Keratinocyte (primary cell): ENCODE measurements around the gene CKAP4. TPM values are rescaled to one million over a fixed set of nuclear protein-coding genes. Genes with fewer than 3 reads are reported as not detected.

ENCODE experiments used
- DNase-seq: peaks from one replicate; pipeline ENCODE4 v3.0.0-alpha.2; 2011; ENCODE audit warnings: low read depth, missing footprints, low spot score
- FAIRE-seq: peaks from 2 replicates; lab custom pipeline; 2011; peaks lifted over from hg19 to GRCh38; lab: Jason Lieb, UNC
- H2AFZ ChIP-seq: 2 replicates; pipeline ENCODE4 v1.6.0; 2012; ENCODE audit warnings: low read length, control low read depth, inconsistent platforms; ENCODE audit not compliant: control insufficient read depth
- H3K27ac ChIP-seq: 2 replicates; pipeline ENCODE4 v1.5.1; 2011; ENCODE audit warnings: low read length; ENCODE audit not compliant: control insufficient read depth, insufficient read depth
- H3K27me3 ChIP-seq: 3 replicates; pipeline ENCODE4 v1.6.0; 2011; ENCODE audit warnings: low read length; ENCODE audit not compliant: control insufficient read depth, insufficient read depth; ENCODE audit errors: extremely low read depth
- H3K36me3 ChIP-seq, 2 experiments: 2 replicates in 1 of 2; 3 replicates in 1 of 2; pipeline ENCODE4 v1.5.1; 2011; ENCODE audit warnings: low read length in 2 of 2, mild to moderate bottlenecking in 1 of 2; ENCODE audit not compliant: control insufficient read depth in 2 of 2, insufficient read depth in 2 of 2; ENCODE audit errors: extremely low read depth in 1 of 2
- H3K4me1 ChIP-seq: 3 replicates; pipeline ENCODE4 v1.5.1; 2011; ENCODE audit warnings: low read length; ENCODE audit not compliant: control insufficient read depth, insufficient read depth; ENCODE audit errors: extremely low read depth
- H3K4me2 ChIP-seq: 3 replicates; pipeline ENCODE4 v1.6.0; 2011; ENCODE audit warnings: low read depth, low read length; ENCODE audit not compliant: control insufficient read depth, insufficient read depth; ENCODE audit errors: extremely low read depth
- H3K4me3 ChIP-seq, 3 experiments: fragments of 200-600 bp in 1 of 3; sonication (generic) in 1 of 3; 2 replicates in 2 of 3; 3 replicates in 1 of 3; pipeline ENCODE4 v1.5.1; 2011 to 2016; ENCODE audit warnings: low read length in 3 of 3, mild to moderate bottlenecking in 3 of 3, control low read depth in 2 of 3, inconsistent platforms in 1 of 3, low read depth in 1 of 3, mixed read lengths in 1 of 3, mixed run types in 1 of 3, moderate library complexity in 1 of 3; ENCODE audit not compliant: control insufficient read depth in 2 of 3, insufficient read depth in 2 of 3; ENCODE audit errors: extremely low read depth in 1 of 3
- H3K79me2 ChIP-seq: 2 replicates; pipeline ENCODE4 v1.6.0; 2012; ENCODE audit warnings: low read length; ENCODE audit not compliant: control insufficient read depth, insufficient read depth
- H3K9ac ChIP-seq: 3 replicates; pipeline ENCODE4 v1.6.0; 2011; ENCODE audit warnings: low read length; ENCODE audit not compliant: control insufficient read depth, insufficient read depth; ENCODE audit errors: extremely low read depth
- H3K9me1 ChIP-seq: 3 replicates; pipeline ENCODE4 v1.6.0; 2011; ENCODE audit warnings: low read length; ENCODE audit not compliant: control insufficient read depth, insufficient read depth; ENCODE audit errors: extremely low read depth
- H3K9me3 ChIP-seq: 2 replicates; pipeline ENCODE4 v1.5.1; 2012; ENCODE audit warnings: low read depth, low read length; ENCODE audit not compliant: control insufficient read depth
- H4K20me1 ChIP-seq: 3 replicates; pipeline ENCODE4 v1.6.0; 2011; ENCODE audit warnings: low read length; ENCODE audit not compliant: control insufficient read depth, insufficient read depth; ENCODE audit errors: extremely low read depth
- CTCF ChIP-seq, 3 experiments: IDR thresholded peaks in 1 of 3; conservative IDR thresholded peaks in 1 of 3; optimal IDR thresholded peaks in 1 of 3; 2 replicates in 2 of 3; 3 replicates in 1 of 3; pipeline versions ENCODE3 to v1.5.1; 2011; ENCODE audit warnings: low read length in 3 of 3, mild to moderate bottlenecking in 3 of 3, moderate library complexity in 2 of 3, control low read depth in 1 of 3, inconsistent platforms in 1 of 3; ENCODE audit not compliant: insufficient read depth in 2 of 3; ENCODE audit errors: extremely low read depth in 1 of 3
- EZH2 ChIP-seq: IDR thresholded peaks from one replicate; pipeline ENCODE4 v1.6.1; 2012; ENCODE audit warnings: inconsistent platforms, mild to moderate bottlenecking, low read length, moderate library complexity
- dilution Hi-C: fragments of 300-500 bp; cut with MboI; formaldehyde crosslinking; loops from one replicate; pipeline ENCODE4 v1.7.0; 2020; ENCODE audit warnings: low sequenced_read_pairs; ENCODE audit not compliant: extremely low pct_ligation_motif_present
- polyA plus RNA-seq, 5 experiments: library from polyadenylated mRNA; depleted of rRNA in 3 of 5; stranded (reverse) in 3 of 5; stranded (forward) in 1 of 5; unstranded in 1 of 5; fragments of >200 nt; gene quantifications; 1 replicate in 1 of 5; 2 replicates in 3 of 5; 3 replicates in 1 of 5; pipeline versions ENCODE4 v1.2.1 to v1.2.3, GENCODE V29; 2011 to 2012; ENCODE audit warnings: missing spikeins in 2 of 5, low read depth in 1 of 5, low replicate concordance in 1 of 5

Gene CKAP4
- polyA plus RNA-seq, 1 donor (not counting 4 experiments of a cell fraction or from before 2014, with no cell fraction given): 84.5 TPM

DNA sequence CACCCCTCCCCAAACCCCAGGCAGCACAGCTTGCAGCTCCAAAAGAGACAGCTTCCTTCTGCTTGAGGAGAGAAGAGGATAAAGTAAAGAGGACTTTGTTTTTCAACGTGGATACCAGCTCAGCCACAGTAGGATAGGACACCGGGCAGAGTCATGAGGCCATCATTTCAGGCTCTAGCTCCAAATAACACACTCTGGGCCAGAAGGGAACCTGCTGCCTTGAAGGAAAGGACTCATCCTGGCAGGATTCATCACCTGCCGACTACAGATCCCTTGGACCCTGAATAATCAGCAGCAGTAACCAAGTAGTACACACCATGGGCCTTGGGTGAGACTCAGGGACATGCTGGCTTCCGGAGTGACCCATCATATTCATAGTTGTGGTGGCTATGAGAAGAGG lies 10.4 kb upstream of the CKAP4 start:
- no peaks in the 10 kb centered on the region for H3K4me1 ChIP-seq
- H3K4me3 ChIP-seq: no peak overlapping the region
- H3K9ac ChIP-seq: no peak overlapping the region
- no peak for DNase-seq
- H3K27ac ChIP-seq: no peak overlapping the region
- no peaks in the 10 kb centered on the region for H3K9me3 ChIP-seq
- no peak for FAIRE-seq
- dilution Hi-C loops: no loop called here
- H3K27me3 ChIP-seq: no peaks in the 10 kb centered on the region
- H4K20me1 ChIP-seq: no peaks in the 10 kb centered on the region
- no peaks in the 10 kb centered on the region for H3K79me2 ChIP-seq
- TF ChIP-seq EZH2 (no peak), CTCF (optimal IDR thresholded peaks at IDR 0.05 in 1 of 3, IDR thresholded peaks at IDR 0.05 in 1 of 3, conservative IDR thresholded peaks at IDR 0.05 in 1 of 3; ENCODE audit: extremely low read depth in 1 of 3, insufficient read depth in 2 of 3, low read length in 3 of 3) (no peak)
- H3K4me2 ChIP-seq: no peak overlapping the region
- no peak overlapping the region for H2AFZ ChIP-seq
- no peaks in the 10 kb centered on the region for H3K9me1 ChIP-seq
- H3K36me3 ChIP-seq: no peaks in the 10 kb centered on the region

- H3K36me3 ChIP-seq: no peaks in the 10 kb centered on the region
- H3K27ac ChIP-seq: no peak overlapping the region
- DNase-seq: no peak
- no peak overlapping the region for H3K9ac ChIP-seq
- no peak overlapping the region for H2AFZ ChIP-seq
- H3K4me2 ChIP-seq: no peak overlapping the region
- no peaks in the 10 kb centered on the region for H3K27me3 ChIP-seq
- no peaks in the 10 kb centered on the region for H3K9me3 ChIP-seq
- dilution Hi-C loops: no loop called here
- no peak overlapping the region for H3K4me3 ChIP-seq
- H3K79me2 ChIP-seq: no peaks in the 10 kb centered on the region
- TF ChIP-seq EZH2 (no peak), CTCF (optimal IDR thresholded peaks at IDR 0.05 in 1 of 3, IDR thresholded peaks at IDR 0.05 in 1 of 3, conservative IDR thresholded peaks at IDR 0.05 in 1 of 3; ENCODE audit: extremely low read depth in 1 of 3, insufficient read depth in 2 of 3, low read length in 3 of 3) (no peak)
- H3K9me1 ChIP-seq: no peaks in the 10 kb centered on the region
- H3K4me1 ChIP-seq: no peaks in the 10 kb centered on the region
- FAIRE-seq: no peak
- H4K20me1 ChIP-seq: no peaks in the 10 kb centered on the region
Measured at GRCh38 chr12:106256524-106256923, 8.7 kb upstream of the CKAP4 start.
